HG02678 (cell line): Measurements from ENCODE around the gene HDAC4.

Source experiments
- ATAC-seq: cut with Tn5 transposase; IDR thresholded peaks from one replicate; pipeline ENCODE4 v1.9.1; 2021; ENCODE audit warnings: mild to moderate bottlenecking, moderate library complexity; ENCODE audit not compliant: unreplicated experiment

Gene HDAC4

DNA sequence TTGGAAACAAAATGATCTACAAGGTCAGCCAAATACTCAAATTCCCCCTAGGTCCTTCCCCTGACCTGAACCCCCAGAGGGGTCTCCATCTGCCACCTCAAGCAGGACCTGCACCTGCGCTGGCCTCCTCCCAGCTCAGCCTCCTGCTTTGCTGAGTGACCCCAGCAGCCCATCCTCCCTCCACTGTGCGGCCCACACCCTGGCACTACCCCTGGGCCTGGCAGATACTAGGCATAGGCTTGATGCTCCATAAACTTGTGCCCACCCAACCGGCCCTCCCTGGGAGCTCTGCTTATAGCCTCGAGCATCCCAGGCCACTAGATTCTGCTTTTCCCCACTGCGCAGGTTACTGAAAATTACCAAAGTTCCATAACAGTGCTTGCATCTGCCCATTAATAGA lies 156.2 kb downstream of the HDAC4 start:
- ATAC-seq, result no peak

DNA sequence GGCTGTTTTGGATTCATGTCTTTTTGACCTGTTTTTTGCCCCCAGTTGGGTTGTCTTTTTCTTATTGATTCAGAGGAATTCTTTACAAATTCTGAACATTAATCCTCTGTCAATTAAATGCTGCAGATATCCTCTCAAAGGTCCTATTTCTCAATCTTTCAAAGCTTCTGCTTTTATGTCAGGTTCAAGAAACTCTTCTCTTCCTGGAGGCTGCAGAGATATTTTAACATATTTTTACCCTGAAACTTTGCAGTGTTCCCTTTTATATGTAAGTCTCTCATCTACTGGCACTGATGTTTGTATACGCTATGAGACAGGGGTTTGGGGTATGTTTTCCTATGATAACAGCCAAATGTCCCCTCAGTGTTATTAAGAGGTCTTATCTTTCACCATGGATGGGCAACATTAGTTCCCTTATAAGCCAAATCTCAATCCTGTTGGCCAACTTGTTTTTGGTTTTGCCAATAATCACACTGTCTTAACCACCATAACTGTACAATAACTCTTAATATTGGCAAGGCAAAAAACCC lies 159.3 kb downstream of the HDAC4 start:
- no peak for ATAC-seq

DNA sequence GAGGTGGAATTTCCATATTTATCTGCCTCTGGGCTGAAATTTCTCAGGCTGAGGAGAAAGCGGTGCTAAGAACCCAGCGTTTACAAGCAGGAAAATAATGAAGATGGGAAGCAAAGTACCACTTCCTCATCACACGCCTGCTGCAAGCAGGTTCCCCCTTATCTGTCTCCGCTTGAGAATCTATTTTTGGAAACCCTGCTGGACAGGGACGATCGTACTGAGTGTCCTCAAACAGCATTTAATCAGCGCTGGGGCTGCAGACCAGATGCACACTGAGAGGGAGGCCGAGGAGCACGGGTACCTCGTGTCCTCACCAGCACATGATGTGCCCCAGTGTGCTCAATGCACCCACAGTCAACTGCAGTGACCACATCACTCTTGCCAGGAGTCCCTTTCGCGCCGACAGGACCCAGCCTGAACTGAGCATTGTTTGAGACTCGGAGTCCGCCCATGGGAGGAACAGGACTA lies 160.4 kb downstream of the HDAC4 start:
- no peak for ATAC-seq

DNA sequence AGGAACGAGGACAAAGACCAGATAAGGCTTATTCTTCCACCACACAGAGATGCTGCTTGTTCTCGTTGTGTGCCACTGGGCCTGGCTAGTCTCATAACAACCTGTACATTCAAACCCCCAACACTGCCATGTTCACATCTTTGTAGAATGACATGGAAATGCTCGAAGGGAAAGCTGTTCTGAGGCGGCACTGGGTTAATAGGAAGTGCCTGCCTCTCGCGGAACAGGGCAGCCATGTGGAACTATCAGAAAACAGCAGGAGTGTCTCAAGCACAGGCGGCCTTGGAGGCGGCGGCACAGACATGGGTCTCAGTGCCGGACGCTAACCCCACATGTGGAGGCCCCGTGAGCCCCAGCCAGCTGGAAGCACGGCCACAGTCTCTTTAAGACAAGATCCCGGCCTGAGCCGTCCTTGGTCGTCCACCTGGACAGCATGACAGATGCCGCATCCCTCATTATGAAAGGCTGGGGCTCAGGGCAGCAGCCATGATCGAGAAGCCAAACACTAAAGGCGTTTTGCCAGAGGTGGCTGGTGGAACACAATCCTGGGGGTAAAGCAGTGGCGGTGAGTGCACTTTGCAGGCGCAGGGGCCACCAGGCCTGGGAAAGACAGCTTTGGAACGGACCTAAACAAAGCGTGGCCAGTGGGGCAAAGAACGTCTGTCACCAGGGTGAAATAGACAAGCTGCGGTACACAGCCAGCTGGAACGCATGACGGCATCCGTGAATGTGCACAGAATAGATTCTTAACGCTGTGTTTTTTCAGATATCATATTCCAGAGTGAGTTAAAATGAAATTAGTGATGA lies 161.0 kb downstream of the HDAC4 start:
- no peak for ATAC-seq

DNA sequence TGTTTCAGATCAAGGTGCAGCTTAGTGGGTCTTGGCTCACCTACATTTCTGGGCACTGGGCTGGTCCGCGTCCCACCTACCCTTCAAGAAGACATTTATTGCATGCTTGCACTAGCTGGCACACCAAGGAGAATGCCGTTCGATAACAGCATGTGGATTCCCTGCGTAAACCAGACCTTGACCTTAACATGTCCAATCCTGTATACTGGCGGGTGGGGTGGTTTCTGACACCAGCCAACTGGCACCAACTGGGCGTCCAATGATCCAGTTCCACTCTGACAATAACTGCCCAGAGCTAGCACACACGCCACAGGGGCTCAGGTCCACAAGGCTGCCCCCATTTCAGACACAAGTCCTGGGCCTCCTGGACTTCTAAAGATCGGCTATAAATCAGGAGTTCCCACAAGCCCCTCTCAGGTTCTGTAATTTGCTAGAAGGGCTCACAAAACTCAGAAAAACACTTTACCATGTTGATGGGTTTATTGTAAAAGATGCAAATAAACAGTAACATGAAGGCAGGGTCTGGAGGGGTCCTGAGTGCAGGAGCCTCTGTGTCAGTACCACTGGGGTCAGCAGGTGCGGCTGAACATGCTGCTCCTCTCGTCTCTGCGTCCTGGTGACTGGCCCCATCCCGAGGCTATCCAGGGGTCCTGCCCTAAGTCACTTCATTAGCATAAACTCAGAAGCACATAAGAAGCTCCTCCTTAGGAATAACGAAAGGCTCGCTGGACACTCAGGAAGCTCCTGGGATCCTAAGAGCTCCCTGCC lies 161.8 kb downstream of the HDAC4 start:
- ATAC-seq, result no peak

DNA sequence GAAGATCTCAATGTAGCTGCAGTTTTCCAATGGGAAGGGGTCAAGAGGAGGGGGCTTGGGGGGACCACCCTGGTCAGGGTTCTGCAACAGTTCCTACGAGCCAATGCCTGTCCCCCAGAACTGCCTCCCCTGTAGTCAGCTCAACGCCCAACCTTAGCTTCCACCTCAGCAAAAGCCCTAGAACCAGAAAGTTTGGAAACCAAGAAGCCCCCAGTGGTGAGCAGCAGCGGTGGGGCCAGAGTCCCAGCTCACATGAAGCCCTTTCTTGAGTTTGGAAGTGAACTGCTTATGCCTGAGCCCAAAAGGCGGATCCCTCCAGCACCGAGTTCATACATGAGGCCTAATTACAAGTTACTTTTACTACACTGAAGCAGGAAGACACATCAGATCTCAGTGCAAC lies 162.4 kb downstream of the HDAC4 start:
- no peak for ATAC-seq

DNA sequence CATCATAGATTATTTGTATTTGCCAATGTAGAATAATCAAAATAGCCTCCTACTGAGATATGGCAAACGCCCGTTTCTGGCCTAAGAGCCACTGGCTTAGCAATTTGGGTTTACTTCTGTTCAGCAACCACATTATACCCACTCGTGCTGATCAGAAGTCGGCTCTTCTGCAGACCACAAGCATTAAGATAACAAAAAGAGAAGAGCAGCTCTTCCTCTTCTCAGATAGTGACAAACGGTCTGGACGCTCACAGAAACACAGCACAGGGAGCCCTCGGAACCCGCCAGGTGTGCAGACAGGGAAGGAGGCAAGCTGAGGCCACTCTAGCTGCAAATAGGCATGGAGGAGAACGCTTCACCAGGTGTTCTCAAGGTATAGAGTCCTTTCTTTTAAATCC lies 164.0 kb downstream of the HDAC4 start:
- no peak for ATAC-seq

DNA sequence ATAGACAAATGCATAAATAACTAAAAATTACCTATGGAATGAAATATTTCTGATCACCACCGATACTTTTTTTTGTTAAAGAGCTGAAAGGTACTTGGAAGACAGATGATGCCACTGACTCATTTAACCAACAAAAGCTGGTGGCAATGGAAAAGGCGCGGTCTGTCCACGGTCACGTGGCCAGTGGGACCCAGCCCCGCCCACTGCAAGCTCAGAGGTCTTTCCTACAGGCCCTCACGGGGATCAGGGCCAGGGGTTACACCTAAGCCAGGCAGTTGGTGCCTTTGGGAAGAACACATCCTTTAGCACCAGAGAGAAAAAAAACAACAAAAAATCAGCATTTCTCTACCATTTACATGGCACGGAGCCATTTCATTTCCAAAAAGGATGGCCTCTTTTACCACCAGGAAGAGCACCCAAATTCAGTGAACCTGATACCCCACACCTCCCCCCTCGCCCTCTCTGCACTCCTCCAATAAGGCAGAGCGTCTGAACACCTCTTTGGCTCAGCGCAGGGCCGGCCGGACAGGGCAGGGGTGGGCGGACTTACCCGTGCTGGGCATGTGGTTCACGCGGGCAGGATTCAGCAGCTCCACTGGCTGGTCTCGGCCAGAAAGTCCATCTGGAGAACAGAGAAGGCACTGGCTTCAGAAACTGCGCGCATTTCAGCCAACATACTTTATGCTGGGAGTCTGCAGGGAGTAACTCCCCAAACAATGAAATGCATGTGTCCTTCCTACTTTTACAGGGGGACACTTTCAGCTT lies 164.6 kb downstream of the HDAC4 start:
- no peak for ATAC-seq

DNA sequence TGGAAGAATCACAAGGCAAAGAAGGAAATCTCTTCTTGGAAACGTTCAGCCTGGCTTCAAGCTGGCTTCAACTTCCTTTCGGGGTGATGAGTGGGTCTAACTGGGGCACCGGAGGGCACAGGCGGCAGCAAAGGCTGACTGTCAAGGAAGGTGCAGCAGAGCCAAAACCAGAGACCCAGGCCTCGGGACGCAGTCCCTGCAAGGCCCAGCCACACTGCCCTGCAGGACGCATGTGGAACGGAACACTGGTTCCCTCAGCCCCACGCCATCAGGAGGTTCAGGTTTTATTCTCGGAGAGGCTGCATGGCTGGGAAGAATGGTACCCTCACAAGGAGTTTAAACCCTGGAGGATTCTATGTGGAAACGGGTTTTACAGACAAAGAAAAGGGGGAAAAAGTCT lies 165.5 kb downstream of the HDAC4 start:
- no peak for ATAC-seq

DNA sequence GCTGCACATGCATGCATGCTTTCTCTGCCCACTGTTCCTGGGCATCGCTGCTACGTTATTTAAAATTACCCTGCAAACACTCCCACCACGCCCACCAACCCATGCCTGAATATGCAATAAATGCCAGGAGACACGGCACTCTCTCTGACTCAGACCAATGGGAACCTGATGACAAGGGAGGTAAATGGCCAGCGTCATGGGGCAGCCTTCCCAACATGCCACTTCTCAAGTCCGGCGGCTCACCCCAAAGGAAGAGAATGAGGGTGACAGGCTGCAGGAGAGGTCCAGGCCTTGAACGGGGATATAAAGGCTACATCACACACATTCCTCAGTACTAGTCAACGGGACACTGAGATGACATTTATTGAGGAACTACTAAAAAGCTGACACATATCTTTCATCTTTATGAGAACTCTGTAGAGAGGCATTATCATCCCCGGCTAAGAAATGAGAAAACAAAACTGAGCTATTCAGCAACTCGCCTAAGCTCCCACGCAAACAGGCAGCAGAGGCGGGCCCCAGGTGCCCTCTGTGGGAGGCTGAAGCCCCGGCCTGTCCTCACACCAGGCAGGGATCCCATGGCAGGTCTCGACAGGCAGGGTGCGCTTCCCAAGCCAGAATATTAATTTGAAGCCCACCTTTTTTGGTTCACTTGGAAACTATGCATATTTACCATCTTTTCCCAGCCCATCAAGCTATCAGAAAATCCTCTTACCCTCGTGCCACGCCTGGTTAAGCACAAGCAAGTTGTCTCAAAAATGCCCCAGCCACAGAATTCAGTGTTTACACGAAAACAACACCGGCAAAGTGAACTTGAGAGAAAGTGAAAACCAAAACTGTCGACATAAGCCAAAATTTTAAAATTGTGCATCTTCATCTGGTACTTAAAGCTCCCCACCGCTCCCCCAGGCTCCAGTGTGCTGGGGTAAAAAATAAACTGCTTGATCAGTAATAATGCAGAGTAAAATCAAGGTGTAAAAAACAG lies 166.3 kb downstream of the HDAC4 start:
- no peak for ATAC-seq

DNA sequence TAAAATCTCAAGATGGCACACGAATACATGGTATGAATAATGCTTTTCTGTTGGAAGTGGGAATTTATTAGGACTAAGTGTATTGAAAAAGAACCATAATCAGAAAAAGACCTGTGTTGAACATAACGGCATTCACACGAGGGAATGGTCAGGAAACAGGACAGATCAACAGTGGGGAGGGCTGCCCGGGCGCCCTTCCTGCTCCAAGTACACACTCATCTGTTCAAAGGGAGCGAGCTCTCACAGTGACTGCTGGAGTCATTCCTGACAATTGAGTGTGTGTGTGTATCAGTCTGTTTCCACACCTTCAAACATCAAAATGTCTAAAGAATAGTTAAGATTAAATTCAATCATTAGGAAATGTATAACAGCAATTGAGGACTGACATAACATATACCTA lies 167.2 kb downstream of the HDAC4 start:
- ATAC-seq, result no peak

DNA sequence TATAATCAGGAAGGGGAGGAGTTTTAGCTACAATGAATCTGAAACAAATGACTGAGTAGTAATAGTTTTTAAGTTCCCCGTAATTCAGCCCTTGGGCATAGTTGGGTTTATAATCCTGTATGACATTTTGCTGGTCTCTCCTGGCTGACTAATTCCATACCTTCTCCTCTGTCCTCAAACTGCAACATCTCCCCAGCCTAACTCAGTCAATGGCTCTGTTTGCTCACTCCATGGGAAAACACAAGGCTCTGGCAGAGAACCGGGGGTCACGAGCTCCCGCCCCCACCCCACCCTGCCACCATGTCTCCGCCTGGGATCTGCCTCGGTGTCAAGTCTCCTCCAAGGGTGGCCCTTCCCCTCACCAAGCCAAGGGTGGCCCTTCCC lies 168.6 kb downstream of the HDAC4 start:
- no peak for ATAC-seq

DNA sequence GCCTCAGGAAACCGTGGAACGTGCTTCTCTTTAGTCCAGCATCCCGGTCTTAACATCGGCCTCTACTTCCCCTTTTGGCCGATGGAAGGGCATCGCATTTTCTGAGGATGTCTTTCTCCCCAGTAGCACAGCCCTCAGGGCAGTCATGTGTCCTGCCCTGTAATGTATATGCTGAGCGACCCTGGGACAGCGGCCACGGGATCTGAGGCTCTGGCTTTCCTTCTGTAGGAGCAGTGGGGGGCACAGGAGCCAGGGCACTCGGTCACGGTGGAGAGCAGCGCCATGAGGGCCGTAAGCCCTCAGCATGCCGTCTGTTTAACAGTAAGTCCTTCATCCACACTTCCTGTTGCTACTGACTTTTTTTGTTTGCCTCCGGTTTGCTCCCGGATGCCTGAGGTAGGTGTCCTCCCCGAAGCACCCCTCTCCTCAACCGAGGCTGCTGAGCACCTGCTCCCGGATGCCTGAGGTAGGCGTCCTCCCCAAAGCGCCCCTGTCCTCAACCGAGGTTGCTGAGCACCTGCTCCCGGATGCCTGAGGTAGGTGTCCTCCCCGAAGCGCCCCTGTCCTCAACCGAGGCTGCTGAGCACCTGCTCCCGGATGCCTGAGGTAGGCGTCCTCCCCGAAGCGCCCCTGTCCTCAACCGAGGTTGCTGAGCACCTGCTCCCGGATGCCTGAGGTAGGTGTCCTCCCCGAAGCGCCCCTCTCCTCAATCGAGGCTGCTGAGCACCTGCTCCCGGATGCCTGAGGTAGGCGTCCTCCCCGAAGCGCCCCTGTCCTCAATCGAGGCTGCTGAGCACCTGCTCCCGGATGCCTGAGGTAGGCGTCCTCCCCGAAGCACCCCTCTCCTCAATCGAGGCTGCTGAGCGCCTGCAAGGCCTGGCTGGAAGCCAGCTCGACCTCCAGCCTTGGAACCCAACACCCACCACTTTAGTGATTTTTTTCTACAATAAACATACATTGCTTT lies 169.3 kb downstream of the HDAC4 start:
- no peak for ATAC-seq

DNA sequence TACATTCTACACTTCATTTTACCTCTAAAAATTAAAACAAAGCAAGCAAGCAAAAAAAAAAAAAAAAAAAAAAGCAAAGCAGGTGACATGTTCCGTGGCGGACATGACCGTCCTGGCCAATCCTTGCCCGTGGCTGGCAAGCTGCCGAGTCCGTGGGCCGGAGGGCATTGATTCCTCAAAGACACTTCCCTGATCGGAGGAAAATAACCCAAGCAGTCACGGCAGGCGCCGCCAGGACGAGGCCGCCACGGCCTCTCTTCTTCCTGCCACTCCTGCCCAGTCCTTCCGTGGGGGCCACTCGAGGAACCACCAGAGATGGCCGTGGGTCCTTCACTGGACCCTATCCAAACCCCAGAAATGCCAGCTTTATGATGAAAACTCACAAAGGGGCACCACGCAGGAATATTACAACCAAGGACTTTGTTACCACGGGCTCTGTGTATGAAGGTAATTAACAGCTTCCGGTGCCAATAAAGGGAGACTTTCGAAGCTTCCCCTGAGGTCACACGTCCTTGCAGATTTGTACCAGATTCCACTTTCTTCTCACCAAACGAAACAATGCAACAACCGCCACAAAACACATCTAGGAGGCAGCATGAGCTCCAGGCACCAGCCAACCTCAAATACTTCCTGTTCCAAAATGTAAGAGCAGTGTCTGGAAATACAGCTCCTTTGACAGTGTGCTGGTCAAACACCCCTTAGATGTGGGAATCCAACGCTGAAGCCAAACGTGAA lies 170.3 kb downstream of the HDAC4 start:
- no peak for ATAC-seq

DNA sequence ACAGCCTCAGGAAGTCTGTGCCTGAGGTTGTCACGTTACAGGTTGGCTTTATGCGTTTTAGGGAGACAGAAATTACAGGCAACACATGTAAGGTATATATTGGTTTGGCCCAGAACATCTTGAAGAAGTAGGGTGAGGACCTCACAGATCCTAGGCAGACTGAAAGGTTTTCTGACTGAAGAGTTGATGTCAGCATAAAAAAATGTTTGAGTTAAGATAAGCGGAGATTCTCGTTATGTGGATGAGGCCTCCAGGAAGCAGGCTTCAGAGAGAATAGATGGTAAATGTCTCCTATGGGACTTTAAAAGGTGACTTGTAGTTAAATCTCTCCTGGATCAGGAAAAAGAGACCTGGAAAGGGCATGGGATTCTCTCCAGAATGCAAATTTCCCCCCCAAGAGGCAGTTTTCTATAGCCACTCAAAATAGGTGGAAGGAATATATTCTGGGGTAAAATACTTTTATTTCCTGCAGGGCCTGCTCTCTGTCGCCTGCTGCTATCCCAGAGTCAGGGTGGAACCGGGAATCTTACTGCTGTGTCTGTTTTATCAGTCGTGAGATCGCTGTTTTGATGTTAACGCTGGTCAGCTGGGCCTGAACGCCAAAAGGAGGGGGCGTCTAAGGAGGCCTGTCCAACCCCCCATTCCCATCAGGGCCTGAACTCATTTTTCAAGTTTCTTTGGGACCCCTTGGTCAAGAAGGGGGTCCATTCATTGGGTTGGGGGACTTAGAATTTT lies 171.1 kb downstream of the HDAC4 start:
- ATAC-seq, result no peak

DNA sequence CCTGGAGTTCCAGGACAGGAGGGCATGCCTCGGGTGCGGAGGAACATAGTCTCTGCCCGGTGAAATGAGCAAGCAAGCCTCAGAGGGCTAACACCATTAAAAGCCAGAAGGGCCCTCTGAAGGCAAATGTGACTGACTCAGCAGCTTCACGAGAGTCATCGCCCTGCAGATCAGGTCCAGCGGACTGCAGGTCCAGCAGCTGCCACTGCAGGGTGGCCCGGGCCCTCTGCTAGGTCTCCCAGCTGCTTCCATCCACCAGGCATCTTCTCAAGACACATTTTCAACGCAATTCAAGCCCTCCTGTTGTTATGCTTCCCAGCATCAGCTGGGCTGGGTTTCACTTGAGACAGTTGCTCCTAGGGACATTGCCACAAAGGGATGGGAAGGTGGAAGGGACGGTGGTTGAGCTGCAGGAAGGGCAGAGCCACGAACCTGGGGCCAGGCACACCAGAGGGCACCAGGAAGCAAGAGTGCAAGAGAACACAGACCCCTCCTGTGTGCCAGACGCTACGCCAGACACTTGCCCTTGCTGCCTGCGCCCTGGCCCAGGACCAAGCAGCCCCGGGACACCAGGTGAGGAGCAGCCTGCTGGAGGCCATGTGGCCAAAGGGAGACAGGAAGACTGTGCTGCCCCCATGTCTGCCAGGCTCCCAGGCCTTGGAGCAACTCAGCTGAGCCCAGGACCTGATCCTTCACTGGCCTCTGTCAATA lies 173.0 kb downstream of the HDAC4 start:
- no peak for ATAC-seq
